ENCODE results near the gene PURB.

- TF ChIP-seq, protein P1, sequence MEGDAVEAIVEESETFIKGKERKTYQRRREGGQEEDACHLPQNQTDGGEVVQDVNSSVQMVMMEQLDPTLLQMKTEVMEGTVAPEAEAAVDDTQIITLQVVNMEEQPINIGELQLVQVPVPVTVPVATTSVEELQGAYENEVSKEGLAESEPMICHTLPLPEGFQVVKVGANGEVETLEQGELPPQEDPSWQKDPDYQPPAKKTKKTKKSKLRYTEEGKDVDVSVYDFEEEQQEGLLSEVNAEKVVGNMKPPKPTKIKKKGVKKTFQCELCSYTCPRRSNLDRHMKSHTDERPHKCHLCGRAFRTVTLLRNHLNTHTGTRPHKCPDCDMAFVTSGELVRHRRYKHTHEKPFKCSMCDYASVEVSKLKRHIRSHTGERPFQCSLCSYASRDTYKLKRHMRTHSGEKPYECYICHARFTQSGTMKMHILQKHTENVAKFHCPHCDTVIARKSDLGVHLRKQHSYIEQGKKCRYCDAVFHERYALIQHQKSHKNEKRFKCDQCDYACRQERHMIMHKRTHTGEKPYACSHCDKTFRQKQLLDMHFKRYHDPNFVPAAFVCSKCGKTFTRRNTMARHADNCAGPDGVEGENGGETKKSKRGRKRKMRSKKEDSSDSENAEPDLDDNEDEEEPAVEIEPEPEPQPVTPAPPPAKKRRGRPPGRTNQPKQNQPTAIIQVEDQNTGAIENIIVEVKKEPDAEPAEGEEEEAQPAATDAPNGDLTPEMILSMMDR (IDR thresholded peaks at IDR 0.05 in 4 of 5, conservative IDR thresholded peaks at IDR 0.05 in 1 of 5): no peak
- no peak for TF ChIP-seq POLR2A (IDR thresholded peaks at IDR 0.05)
These were observed 34.8 kb upstream of the PURB start for GRCh38 chr7:44920119-44920518.

All from gastrocnemius medialis (tissue), 4 donors.